WTC11 (cell line): Measurements from ENCODE around the gene STK40. TPM values are rescaled to one million over a fixed set of nuclear protein-coding genes. Genes with fewer than 3 reads are reported as not detected.

ENCODE experiments used
- ATAC-seq: fragments of 200-7000 bp; cut with Tn5 transposase; 2 replicates; pipeline ENCODE4 v1.10.0; 2021; ENCODE audit warnings: mild to moderate bottlenecking, moderate library complexity
- CTCF ChIA-PET: fragments of 300-600 bp; sonication (Branson Sonifier 250); formaldehyde crosslinking; loops from one replicate; lab custom pipeline; 2021; ENCODE audit warnings: antibody characterized with exemption; lab: Charles Lee
- POLR2A ChIA-PET: fragments of 350-600 bp; sonication (Branson Sonifier 250); formaldehyde crosslinking; loops from one replicate; lab custom pipeline; 2021; ENCODE audit warnings: antibody characterized with exemption; lab: Charles Lee
- DNase-seq: peaks from one replicate; pipeline ENCODE4 v3.0.0; 2021; ENCODE audit warnings: low spot score
- H3K27ac Mint-ChIP-seq: 2 replicates; pipeline ENCODE4 v1.8.0; 2021; ENCODE audit warnings: mixed read lengths
- H3K27me3 Mint-ChIP-seq: 2 replicates; pipeline ENCODE4 v1.8.0; 2021; ENCODE audit warnings: low read depth, mild to moderate bottlenecking, moderate library complexity, mixed read lengths
- H3K36me3 Mint-ChIP-seq: 2 replicates; pipeline ENCODE4 v1.8.0; 2021; ENCODE audit warnings: mixed read lengths
- H3K4me1 Mint-ChIP-seq: 2 replicates; pipeline ENCODE4 v1.8.0; 2022; ENCODE audit warnings: mixed read lengths
- H3K4me3 Mint-ChIP-seq: 2 replicates; pipeline ENCODE4 v1.8.0; 2021; ENCODE audit warnings: mild to moderate bottlenecking, moderate library complexity, mixed read lengths
- H3K9me3 Mint-ChIP-seq: 2 replicates; pipeline ENCODE4 v1.8.0; 2021; ENCODE audit warnings: mixed read lengths
- ARID4B ChIP-seq: sonication (generic); formaldehyde crosslinking; IDR thresholded peaks from 2 replicates; pipeline ENCODE4 v1.8.0; 2023; ENCODE audit warnings: missing genetic modification reagents, mild to moderate bottlenecking, borderline replicate concordance
- ATF3 ChIP-seq: sonication (generic); formaldehyde crosslinking; conservative IDR thresholded peaks from 2 replicates; pipeline ENCODE4 v1.8.1; 2022; ENCODE audit warnings: mild to moderate bottlenecking, missing genetic modification reagents
- ERG ChIP-seq: fragments of 250-450 bp; sonication (Bioruptor Pico); IDR thresholded peaks from 2 replicates; pipeline ENCODE4 v1.8.0; 2021; ENCODE audit warnings: mild to moderate bottlenecking
- ETV6 ChIP-seq: sonication (generic); formaldehyde crosslinking; IDR thresholded peaks from 2 replicates; pipeline ENCODE4 v1.8.1; 2022; ENCODE audit warnings: mild to moderate bottlenecking, missing genetic modification reagents
- FOXP4 ChIP-seq: sonication (generic); formaldehyde crosslinking; IDR thresholded peaks from 2 replicates; pipeline ENCODE4 v1.8.0; 2022; ENCODE audit warnings: mild to moderate bottlenecking, missing genetic modification reagents
- GTF2I ChIP-seq: fragments of 250-450 bp; sonication (Bioruptor Pico); conservative IDR thresholded peaks from 2 replicates; pipeline ENCODE4 v1.4.0; 2021; ENCODE audit warnings: mild to moderate bottlenecking
- HMGA2 ChIP-seq: fragments of 250-450 bp; sonication (Bioruptor Pico); IDR thresholded peaks from 2 replicates; pipeline ENCODE4 v1.4.0; 2021; ENCODE audit warnings: mild to moderate bottlenecking, moderate library complexity
- IRF2 ChIP-seq: sonication (generic); formaldehyde crosslinking; IDR thresholded peaks from 2 replicates; pipeline ENCODE4 v1.8.0; 2022; ENCODE audit warnings: low read depth, missing genetic modification reagents, borderline replicate concordance
- MAX ChIP-seq: sonication (generic); formaldehyde crosslinking; IDR thresholded peaks from 2 replicates; pipeline ENCODE4 v1.8.0; 2022; ENCODE audit warnings: mild to moderate bottlenecking, missing genetic modification reagents
- NR1H2 ChIP-seq: sonication (generic); formaldehyde crosslinking; IDR thresholded peaks from 2 replicates; pipeline ENCODE4 v1.9.0; 2021; ENCODE audit warnings: mild to moderate bottlenecking, moderate library complexity, missing genetic modification reagents
- PRDM15 ChIP-seq: sonication (generic); formaldehyde crosslinking; IDR thresholded peaks from 2 replicates; pipeline ENCODE4 v1.8.0; 2022; ENCODE audit warnings: missing genetic modification reagents
- SMAD3 ChIP-seq: sonication (generic); formaldehyde crosslinking; IDR thresholded peaks from 2 replicates; pipeline ENCODE4 v1.8.0; 2022; ENCODE audit warnings: missing genetic modification reagents, mild to moderate bottlenecking, borderline replicate concordance
- ZNF317 ChIP-seq: sonication (generic); formaldehyde crosslinking; IDR thresholded peaks from 2 replicates; pipeline ENCODE4 v1.8.1; 2023; ENCODE audit warnings: low read depth, mild to moderate bottlenecking, moderate library complexity, missing genetic modification reagents, borderline replicate concordance
- ZNF423 ChIP-seq: fragments of 250-450 bp; sonication (Bioruptor Pico); IDR thresholded peaks from 2 replicates; pipeline ENCODE4 v2.1.2; 2022; ENCODE audit warnings: mild to moderate bottlenecking, moderate library complexity
- ZNF425 ChIP-seq: fragments of 250-450 bp; sonication (Bioruptor Pico); conservative IDR thresholded peaks from 2 replicates; pipeline ENCODE4 v1.9.0; 2021; ENCODE audit warnings: mild to moderate bottlenecking
- ZNF532 ChIP-seq: fragments of 250-450 bp; sonication (Bioruptor Pico); IDR thresholded peaks from 2 replicates; pipeline ENCODE4 v1.9.0; 2021; ENCODE audit warnings: mild to moderate bottlenecking, borderline replicate concordance
- total RNA-seq: library from RNA; stranded (reverse); gene quantifications from 3 replicates; pipeline ENCODE4 v1.2.3, GENCODE V29; 2021

The STK40 gene
- total RNA-seq, 1 experiment from 2014 or later = 24.7 TPM

GRCh38 chr1:36351227-36351977 lies 34.3 kb downstream of the STK40 start:
- H3K36me3 Mint-ChIP-seq = peaks cover 35% of the 10 kb centered on the region
- H3K9me3 Mint-ChIP-seq = no peaks in the 10 kb centered on the region
- ATAC-seq (no peak), DNase-seq (no peak)
- H3K4me1 Mint-ChIP-seq = peaks cover 8% of the 10 kb centered on the region
- ChIA-PET CTCF (interaction anchor here (1.2 to 7.0 kb wide), 4 partner anchors 9 to 68 kb away, joined by 3 to 72 read pairs (median 20); no protein-coding TSS in a partner anchor), POLR2A (no interaction called here)
- no peak overlapping the region for H3K4me3 Mint-ChIP-seq
- peak overlapping the region; percentile 53 for H3K27ac Mint-ChIP-seq
- no peaks in the 10 kb centered on the region for H3K27me3 Mint-ChIP-seq
- TF ChIP-seq PRDM15 (CRISPR knock-in tag) = no peak
- TF ChIP-seq SMAD3 (CRISPR knock-in tag) = no peak
- no peak for TF ChIP-seq ARID4B (CRISPR knock-in tag)
- TF ChIP-seq ZNF532 (CRISPR knock-in tag) = no peak
- no peak for TF ChIP-seq IRF2
- TF ChIP-seq FOXP4 (CRISPR knock-in tag) = no peak
- TF ChIP-seq ZNF317 (CRISPR knock-in tag) = no peak
- TF ChIP-seq ETV6 = no peak
- no peak for TF ChIP-seq GTF2I (CRISPR knock-in tag)
- TF ChIP-seq ZNF425 = no peak
- no peak for TF ChIP-seq ATF3
- TF ChIP-seq HMGA2 (CRISPR knock-in tag) = no peak
- TF ChIP-seq ERG = no peak
- TF ChIP-seq ZNF423 (CRISPR knock-in tag) = no peak
- TF ChIP-seq MAX (CRISPR knock-in tag) = no peak
- no peak for TF ChIP-seq NR1H2 (CRISPR knock-in tag)
